HG02840 (cell line): Measurements from ENCODE around the gene MMD2.
"Not testable (repeated sequence)": the region's sequence is repeated elsewhere in the genome, so short reads cannot be mapped to it uniquely, and the experiment has no call there.

Experiments used
- ATAC-seq: cut with Tn5 transposase; IDR thresholded peaks from one replicate; pipeline ENCODE4 v1.9.1; 2021; ENCODE audit warnings: mild to moderate bottlenecking, moderate library complexity, moderate number of reproducible peaks; ENCODE audit not compliant: unreplicated experiment, low FRiP score

MMD2 gene

DNA sequence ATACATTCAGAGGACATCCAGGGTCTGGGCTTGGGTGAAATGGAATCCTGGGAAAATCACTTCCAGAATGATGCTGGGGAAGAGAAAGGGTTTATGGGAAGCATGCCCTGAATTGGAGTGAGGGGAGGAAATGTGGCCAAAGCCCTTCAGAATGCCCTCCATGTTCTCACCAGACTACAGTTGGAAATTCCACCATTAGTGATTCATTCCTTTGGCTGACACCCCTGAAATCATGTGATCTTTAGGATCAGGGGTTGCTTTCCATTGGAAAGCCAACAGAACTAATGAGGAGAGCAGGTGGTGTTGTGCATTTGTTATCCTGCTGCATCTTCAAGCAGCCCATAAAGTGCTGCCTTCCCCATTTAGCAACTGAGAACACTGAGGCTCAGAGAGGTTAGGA is 54.6 kb downstream of the MMD2 start:
- ATAC-seq = no peak

DNA sequence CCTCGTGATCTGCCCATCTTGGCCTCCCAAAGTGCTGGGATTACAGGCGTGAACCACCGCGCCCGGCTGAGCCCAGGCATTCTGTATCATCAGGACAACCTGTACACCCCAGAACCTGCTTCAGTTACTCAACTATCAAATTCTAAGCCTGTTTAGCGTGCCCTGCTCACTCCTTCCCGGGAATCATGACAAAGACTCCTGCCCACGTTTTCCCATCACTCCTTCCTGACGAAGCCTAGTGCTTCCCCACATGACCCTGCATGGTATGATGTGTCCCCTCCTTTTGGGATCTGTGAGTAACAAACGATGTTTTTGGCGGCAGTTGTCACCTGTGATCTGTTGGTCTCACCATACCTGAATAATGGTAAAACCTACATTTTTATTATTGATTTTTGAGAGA is 63.2 kb downstream of the MMD2 start:
- ATAC-seq = no peak

DNA sequence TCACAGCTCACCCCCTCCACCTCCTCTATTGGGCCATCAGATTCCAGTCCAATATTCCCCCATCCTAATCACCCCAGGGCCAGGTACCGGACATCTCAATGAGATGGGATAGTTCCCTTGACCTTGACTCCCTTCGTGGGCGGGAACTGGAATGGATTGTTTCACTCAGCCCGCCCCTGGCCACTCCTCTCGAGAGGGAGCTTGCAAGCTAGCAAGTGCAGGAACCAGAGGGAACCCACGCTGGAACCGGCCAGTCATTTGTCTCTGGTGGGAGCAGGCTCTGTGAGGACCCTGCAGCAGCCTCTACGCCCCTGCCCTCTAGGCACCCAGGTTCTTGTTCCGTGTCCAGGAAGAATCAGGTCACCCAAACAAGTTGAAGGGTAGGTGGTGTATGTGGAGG is 64.5 kb downstream of the MMD2 start:
- no peak for ATAC-seq

DNA sequence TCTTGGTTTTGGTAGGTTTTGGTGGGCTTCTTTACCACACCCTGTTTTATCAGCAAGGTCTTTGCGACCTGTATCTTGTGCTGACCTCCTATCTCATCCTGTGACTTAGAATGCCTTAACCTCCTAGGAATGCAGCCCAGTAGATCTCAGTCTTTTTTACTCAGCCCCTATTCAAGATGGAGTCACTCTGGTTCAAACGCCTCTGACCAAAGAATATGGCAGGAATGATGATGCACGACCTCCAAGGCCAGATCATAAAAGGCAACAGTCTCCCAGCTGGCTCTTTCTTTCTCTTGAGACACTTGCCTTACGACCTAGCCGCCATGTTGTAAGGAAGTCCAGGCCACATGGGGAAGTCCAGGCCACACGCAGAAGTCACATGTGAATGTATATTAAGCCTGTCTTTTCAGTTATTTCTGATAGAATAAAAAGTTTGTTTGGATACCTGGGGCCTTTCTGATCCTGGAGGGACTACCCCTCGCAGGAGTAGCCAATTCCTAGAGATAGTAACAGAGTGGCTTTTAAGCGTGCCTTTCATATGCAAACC is 65.0 kb downstream of the MMD2 start:
- no peak for ATAC-seq

DNA sequence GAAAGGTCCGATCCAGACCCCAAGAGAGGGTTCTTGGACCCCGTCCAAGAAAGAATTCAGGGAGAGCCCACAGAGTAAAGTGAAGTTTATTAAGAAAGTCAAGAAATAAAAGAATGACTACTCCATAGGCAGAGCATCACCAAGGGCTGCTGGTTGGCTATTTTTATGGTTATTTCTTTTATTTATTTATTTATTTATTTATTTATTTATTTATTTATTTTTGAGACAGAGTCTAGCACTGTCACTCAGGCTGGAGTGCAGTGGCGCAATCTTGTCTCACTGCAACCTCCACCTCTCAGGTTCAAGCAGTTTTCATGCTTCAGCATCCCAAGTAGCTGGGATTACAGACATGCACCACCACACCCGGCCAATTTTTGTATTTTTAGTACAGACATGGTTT is 65.8 kb downstream of the MMD2 start:
- ATAC-seq = not testable (repeated sequence)

DNA sequence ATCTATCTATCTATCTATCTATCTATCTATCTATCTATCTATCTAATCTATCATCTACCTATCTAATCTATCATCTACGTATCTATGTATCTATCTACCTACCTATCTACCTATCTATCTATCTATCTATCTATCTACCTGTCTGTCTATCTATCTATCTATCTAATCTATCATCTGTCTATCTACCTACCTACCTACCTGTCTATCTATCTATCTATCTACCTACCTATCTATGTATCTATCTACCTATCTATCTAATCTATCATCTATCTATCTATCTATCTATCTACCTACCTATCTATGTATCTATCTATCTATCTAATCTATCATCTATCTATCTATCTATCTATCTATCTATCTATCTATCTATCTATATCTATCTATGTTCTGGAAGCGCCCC is 67.5 kb downstream of the MMD2 start:
- not testable (repeated sequence) for ATAC-seq

DNA sequence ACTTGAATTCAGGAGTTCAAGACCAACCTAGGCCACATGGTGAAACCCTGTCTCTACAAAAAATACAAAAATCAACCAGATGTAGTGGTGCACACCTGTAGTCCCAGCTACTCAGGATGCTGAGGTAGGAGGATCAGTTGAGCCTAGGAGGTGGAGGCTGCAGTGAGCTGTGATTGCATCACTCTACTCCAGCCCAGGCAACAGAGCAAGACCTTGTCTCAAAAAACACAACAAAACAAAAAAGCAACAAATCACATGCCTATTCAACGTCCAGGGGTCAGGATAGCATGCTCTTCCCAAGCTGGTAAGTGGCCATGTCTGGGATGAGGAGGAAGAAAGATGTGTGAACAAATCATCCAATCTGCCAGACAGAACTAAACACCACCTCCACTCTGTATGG is 69.3 kb downstream of the MMD2 start:
- ATAC-seq = no peak

DNA sequence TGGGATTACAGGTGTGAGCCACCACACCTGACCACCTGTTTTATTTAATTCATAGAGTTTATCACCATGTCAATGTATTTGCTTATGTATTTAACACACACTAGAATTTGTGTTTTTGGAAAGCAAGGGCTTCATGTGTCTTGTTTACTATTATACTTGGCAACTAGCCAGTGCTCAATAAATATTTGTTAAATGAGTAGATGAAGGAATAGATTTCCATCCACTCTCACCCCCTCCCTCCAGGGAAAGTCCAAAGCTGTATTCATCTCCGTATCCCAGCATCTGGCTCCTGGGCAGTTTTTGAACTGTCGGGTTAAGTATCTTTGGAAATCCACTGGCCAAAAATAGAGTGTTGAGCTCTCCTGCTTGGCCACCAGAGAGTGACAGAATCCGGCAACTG is 70.8 kb downstream of the MMD2 start:
- ATAC-seq = no peak

DNA sequence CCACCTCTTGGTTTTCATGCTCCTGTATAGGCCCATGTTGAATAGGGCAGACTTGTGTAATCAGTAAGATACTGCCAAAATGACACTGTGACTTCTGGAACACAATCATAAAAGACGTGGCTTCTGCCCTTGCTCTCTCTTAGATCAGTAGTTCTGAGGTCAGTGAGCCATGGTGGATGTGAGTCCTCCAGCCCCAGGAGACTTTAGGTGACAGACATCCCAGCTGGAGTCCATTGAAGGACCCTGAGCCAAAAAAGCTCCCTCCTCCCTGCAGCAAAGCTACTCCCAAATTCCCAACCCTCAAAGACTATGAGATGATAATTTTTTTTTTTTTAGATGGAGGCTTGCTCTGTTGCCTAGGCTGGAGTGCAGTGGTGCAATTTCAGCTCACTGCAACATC is 72.3 kb downstream of the MMD2 start:
- ATAC-seq = no peak

DNA sequence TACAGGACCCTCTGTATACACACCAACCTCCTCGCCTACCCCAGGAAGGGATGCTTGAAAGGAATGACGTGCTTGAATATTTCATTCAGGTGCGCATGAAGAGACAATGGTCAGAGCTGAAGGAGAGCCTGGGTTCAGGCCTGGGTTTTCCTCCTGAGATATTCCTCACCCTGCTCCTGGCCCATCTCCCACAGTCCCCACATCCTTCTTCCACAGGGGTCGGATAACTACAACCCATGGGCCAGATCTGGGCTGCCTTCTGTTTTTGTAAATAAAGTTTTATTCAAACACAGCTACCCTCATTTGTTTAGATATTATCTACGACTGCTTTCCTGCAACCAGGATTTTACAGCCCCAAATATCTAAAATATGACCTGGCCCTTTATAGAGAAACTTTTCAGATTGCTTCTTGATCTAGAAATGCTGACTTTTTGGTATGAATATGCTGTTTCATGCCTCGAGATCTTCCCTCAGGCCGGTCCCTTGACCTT is 73.6 kb downstream of the MMD2 start:
- no peak for ATAC-seq

DNA sequence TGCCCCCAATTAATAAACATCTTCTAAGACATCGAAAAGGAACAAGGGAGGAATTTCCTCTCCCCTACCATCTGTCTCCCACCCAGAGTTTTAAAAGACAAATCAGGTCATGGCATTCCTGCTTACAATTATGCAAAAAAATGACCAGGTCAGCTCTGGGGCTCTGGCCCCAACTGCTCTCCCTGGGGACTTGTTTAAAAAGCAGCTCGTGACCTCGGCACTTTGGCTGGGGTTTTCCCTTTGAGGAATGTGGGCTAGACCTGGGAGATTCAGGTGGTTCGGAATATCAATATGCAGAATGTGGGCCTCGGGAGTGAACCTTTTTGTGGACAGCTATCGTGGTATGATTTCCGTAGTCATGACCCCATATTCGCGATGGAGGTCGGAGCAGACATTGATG is 74.8 kb downstream of the MMD2 start:
- no peak for ATAC-seq

DNA sequence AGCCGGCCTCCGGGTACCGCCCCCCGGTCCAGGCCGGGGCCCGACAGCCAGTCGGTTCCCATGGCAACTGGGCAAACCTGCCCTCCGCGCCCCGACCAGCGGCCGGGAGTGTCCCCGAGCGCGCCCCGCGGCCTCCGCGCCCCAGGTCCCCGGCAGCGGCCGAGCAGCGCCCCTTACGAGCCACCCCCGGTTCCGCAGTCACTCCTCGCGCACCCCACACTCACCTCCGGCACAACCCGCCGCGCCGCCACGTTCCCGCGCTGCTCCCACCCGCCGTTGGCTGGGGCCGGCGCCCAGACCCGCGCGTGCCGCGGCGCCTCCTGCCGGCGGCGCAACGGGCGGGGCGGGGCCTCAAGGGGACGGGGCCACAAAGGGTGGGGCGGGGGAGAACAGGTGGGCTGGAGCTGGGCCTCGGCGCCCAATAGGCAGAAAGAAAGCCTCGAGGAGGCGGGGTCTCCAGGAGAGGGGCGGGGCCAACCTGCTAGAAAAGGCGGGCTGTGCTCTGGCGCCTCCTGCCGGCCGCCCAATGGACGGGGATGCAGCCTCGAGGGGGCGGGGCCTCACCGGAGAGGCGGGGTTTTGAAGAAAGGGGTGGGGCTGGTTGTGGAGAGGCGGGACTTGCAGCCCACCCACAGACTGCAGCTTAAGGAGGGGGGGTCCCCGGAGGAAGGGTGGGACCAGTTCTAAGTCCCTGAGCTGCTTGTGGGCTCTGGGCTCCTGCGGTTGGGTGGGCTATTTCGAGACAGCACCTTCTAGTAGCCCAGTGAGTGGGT is 75.4 kb downstream of the MMD2 start, which contains the start of gene RADIL:
RADIL (minus strand) TSS at position 345 of the 773 bp plus-strand sequence. CDS start 5,577 bp downstream, outside the sequence.
- ATAC-seq = no peak

DNA sequence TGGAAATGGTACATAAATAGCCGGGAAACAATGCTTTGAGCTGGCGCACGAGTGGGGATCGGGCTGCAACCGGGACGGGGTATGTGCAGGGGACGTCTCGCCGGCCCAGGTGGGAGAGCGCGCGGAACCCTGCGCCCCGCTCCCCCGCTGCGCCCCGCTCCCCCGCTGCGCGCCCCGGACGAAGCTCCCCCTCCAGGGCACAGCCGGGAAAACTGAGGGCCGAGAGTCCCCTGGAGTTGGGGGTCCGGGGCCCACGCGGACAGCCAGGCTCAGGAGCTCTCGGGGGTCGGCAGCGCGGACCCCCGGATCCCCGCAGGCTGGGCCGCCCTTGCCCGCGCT is 76.0 kb downstream of the MMD2 start:
- ATAC-seq = no peak

DNA sequence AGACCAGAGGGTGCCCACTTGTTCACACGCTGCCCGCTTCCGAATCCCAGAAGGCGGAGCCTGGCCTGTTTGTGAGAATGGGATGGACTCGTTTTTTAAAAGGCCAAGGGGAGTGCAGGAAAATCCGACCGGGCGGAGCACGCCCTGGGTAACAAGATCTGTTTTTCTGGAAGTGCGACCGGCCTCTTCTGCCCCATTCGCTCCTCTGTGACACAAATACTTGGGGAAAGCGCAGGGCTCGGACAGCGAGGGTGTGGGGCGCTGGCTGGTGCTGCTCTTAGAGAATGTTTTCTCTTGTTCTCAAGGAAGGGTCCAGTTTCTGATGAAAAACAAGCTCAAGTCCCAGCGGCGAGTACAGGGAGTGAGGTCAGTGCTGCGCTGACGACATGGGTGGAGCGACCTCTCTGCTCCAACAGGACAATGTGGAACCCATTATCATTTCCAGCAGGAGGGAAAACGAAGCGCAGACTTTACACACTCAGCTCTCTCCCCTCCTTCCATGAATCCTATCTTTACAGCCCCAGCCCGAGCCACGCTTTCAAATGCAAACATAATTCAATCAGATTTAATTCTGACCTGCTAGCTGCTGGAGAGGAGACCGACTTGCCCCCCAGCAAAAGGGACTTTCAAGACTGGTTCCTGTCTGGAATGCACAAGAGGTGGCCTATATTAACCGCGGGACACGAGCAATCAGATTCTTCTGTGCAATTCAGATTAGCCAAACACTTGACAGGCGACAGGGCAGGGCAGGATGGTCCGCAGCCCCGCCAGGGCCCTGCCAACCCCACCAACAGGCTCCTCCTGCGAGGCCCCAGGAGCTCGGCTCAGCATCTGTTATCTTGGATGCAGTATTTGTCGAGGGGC is 76.6 kb downstream of the MMD2 start:
- no peak for ATAC-seq

DNA sequence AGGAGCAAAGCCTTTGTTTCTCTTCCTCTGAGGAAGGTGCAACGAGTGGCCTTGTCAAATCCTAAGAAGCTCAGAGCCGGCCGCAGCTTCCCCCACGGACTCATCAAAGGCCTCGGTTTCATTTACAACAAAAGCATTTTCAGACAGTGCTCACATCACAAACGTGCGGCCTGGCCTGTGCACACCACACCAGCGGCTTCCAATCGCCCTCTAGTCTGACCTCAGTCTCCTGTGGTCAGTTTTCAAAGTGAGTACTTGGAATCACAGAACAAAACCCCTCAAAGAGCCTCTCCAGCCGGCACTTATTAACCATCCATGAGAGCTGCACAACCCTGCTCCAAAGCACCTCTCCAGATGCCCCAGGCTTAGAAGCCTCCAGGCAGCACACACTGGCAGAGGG is 78.8 kb downstream of the MMD2 start:
- ATAC-seq = no peak

DNA sequence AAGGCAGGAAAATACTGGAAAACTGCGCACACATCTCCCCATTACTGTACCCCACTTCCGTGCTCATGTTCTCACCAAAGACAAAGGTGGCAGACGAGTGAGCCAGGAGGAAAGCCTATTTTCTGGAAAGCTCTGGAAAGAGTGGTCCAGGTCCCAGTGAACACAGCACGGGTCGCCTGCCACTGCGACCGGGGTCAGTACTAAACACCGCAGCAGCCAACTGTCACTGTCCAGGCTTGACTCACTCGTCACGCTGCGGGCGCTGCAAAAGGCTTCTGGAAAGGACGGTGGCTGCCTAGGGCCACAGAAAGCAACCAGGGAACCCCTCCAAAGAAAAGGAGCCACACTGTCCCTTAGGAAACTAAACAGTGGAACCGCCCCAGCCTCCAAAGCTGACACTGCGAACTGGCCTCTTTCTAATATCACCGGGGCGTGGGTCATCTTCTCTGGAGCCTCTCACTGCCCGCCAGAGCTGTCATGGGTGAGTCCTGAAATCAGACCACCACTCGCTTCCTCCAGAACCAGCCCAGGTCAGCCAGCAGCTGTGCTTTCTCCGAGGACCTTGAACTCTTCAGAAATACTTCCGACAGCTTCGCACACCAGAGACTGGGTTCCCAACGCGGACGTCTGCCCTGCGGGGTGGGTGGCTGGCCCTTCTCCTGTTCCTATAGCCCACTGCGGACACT is 79.4 kb downstream of the MMD2 start:
- ATAC-seq = no peak

DNA sequence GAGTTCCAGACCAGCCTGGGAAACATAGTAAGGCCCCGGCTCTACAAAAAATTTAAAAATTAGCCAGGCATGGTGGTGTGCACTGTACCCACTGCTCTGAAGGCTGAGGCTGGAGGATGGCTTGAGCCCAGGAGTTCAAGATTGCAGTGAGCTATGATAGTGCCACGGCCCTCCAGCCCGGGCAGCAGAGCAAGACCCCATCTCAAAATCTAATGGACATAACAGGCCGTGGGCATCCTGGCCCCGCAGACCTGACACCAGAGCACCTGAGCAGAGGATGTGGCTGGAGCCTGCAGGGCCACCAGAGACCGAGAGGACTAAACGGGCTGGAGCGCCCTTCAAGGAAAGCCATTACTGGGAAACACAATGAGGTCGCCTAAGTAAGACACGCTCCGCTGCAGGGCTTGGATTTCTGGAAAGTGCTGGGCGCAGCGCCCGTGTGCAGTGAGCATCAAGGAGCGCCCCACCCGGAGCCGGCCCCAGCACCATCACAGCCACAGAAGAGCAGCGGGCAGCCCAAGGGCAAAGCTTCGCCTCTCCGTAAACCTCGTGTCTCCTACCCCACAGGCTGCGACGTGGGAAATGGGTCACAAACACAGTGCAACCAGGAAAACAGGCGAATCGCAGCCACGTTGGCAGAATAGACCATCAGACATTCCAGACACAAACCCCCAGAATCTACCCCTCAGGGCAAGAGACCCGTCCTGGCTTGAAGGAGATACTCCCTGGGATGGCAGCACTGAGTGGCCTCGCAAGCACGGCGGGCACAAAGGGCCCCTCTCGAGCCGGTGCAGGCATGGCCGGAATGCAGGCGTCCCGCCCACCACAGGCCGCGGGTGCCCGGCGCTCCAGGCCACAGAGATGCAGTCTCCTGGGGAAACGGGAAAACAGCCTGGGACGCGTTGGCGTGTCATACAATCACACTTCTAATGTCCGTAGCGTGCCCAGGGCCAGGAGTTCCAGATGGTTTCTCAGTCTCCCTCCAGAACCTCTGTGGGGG is 80.4 kb downstream of the MMD2 start:
- no peak for ATAC-seq

DNA sequence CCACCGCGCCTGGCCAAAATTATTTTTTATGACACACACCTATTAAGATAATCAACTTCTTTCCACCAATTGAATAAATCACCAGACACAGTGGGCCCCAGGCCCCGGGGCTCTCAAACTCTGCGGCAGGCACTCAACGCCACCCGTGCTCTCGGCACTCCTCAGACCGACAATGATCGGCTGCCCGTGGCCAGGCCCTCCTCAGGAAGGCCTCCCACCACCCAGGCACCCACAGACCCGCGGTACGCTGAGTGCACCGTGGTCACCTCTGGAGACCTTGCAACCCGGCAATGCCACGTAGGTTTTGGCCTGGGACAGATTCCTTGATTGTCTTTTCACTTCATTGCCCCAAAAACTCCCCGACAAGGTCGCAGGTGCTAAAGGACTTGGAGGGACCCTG is 82.4 kb downstream of the MMD2 start:
- no peak for ATAC-seq

DNA sequence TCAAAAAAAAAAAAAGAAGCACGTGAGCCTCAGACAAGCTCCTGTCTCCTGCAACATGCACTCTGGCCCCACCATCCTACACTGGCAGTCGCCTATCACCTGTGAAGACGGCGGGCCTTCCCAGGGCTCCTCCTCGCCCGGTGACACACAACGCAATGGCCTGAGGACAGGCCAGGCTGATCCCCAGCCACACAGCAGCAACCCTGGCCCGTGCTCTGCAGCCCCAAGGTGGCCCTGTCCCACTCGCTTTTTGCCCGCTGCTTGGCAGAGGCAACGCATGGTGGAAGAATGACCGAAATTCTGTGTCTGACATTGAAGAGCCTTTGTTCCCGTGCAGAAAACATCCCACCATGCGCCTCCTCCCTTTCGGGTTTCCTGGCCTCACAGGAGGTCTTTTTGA is 83.6 kb downstream of the MMD2 start:
- ATAC-seq = no peak
